ENCODE measurements around the gene CCDC192. TPM values are rescaled to one million over a fixed set of nuclear protein-coding genes. Genes with fewer than 3 reads are reported as not detected.

CCDC192 gene
- total and polyA plus RNA-seq, 2 of the 4 experiments (the other 2 are of a cell fraction): not detected

GRCh38 chr5:127970854-127971425 is 267.7 kb downstream of the CCDC192 start:
- Histone ChIP-seq H3K27ac (ENCODE audit: insufficient read depth, low read length) (no peak overlapping the region), H3K9me3 (ENCODE audit: control insufficient read depth, insufficient read depth, low read length) (no peaks in the 10 kb centered on the region; the same call in 1 of the 2 replicates), H3K4me2 (ENCODE audit: low read depth, low read length) (no peak overlapping the region), H2AFZ (replicated peaks; ENCODE audit: low read length, poor library complexity) (no peak overlapping the region), H3K9me1 (ENCODE audit: insufficient read depth, low read length) (no peaks in the 10 kb centered on the region), H4K8ac (ENCODE audit: low read depth in 2 of 2, low read length in 2 of 2) (no peak overlapping the region), H2BK5ac (ENCODE audit: low read depth, low read length, poor library complexity, severe bottlenecking) (no peak overlapping the region), H4K5ac (ENCODE audit: low read depth, low read length) (no peak overlapping the region), H2BK15ac (ENCODE audit: low read depth, low read length) (no peak overlapping the region), H3K27me3 (ENCODE audit: control insufficient read depth, insufficient read depth, low read length) (no peaks in the 10 kb centered on the region), H3K9ac (ENCODE audit: low read depth, low read length) (no peak overlapping the region), H3K56ac (ENCODE audit: extremely low read depth, insufficient read depth, low read length) (no peak overlapping the region), H3K4me3 (ENCODE audit: insufficient read depth, low read depth, low read length) (no peak overlapping the region), H3K18ac (ENCODE audit: low read depth, low read length) (no peak overlapping the region), H3K23ac (ENCODE audit: low read depth, low read length) (no peak overlapping the region), H2BK120ac (ENCODE audit: low read depth, low read length) (no peak overlapping the region), H2AK5ac (ENCODE audit: low read depth, low read length) (no peak overlapping the region), H3K14ac (replicated peaks; ENCODE audit: low read depth, low read length) (no peak overlapping the region), H3K4ac (ENCODE audit: low read depth, low read length) (no peak overlapping the region), H4K91ac (ENCODE audit: insufficient read depth, low read depth, low read length) (no peak overlapping the region), H3K79me1 (ENCODE audit: low read depth in 1 of 2, low read length in 2 of 2) (no peaks in the 10 kb centered on the region), H2BK20ac (ENCODE audit: low read depth, low read length) (no peak overlapping the region), H3K4me1 (ENCODE audit: control insufficient read depth, insufficient read depth, low read length) (no peaks in the 10 kb centered on the region), H3K36me3 (ENCODE audit: control insufficient read depth, insufficient read depth, low read length) (peaks cover 4% of the 10 kb centered on the region; the same call in 1 of the 2 replicates), H2AK9ac (replicated peaks; ENCODE audit: low read depth, low read length, poor library complexity) (no peak overlapping the region), H4K20me1 (ENCODE audit: insufficient read depth, low read length) (no peaks in the 10 kb centered on the region)
- TF ChIP-seq NFE2L2 (IDR thresholded peaks at IDR 0.05; ENCODE audit: low read depth, low read length): no peak
- TF ChIP-seq, protein P1, sequence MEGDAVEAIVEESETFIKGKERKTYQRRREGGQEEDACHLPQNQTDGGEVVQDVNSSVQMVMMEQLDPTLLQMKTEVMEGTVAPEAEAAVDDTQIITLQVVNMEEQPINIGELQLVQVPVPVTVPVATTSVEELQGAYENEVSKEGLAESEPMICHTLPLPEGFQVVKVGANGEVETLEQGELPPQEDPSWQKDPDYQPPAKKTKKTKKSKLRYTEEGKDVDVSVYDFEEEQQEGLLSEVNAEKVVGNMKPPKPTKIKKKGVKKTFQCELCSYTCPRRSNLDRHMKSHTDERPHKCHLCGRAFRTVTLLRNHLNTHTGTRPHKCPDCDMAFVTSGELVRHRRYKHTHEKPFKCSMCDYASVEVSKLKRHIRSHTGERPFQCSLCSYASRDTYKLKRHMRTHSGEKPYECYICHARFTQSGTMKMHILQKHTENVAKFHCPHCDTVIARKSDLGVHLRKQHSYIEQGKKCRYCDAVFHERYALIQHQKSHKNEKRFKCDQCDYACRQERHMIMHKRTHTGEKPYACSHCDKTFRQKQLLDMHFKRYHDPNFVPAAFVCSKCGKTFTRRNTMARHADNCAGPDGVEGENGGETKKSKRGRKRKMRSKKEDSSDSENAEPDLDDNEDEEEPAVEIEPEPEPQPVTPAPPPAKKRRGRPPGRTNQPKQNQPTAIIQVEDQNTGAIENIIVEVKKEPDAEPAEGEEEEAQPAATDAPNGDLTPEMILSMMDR (conservative IDR thresholded peaks at IDR 0.05; ENCODE audit: low read depth, low read length): no peak
- WGBS, 2 experiments (ENCODE audit: extremely low coverage in 2 of 2, insufficient read length in 1 of 2): no CpG with 5 or more reads among the region's 2 CpGs
- in situ Hi-C loops (cut with MboI; ENCODE audit: low sequenced_read_pairs) (no loop called here), dilution Hi-C loops (cut with HindIII; ENCODE audit: low sequenced_read_pairs, unreplicated experiment) (no loop called here), intact Hi-C loops (cut with micrococcal nuclease) (no loop called here)
- BruUV-seq (replicated peaks): no TSS peak
- no peak for ATAC-seq (ENCODE audit: low read depth)
- ChIA-PET POLR2A (ENCODE audit: unreplicated experiment) (no interaction called here), CTCF (no interaction called here)
- DNase-seq: no peak

All from IMR-90 (cell line).